ENCODE results near the gene PRPF6. TPM values are rescaled to one million over a fixed set of nuclear protein-coding genes. Genes with fewer than 3 reads are reported as not detected.

Gene PRPF6
- polyA plus RNA-seq, 2 of the 4 experiments (the other 2 are of a cell fraction), result 42.8 to 47.2 TPM

DNA sequence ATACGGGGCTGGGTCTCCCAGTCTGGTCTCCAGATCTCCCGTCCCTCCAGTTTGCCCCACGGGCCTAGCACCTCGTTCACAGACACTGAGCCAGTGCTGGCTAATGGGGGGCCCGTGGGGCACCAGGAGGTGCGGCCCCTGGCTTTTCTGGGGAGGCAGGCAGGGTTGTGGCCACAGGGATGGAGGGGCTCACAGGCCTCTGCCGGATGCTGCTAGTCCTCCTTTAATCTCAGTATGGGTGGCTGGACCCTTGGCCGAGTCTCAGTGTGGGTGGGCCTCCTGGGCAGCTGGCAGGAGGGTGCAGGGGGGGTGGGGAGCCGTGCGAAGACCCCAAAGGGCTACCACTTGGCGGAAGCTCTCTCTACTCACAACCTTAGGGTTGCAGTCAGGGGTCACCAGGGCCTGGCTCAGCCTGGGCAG is 70.1 kb downstream of the PRPF6 start (continued):
- TF ChIP-seq REST (IDR thresholded peaks at IDR 0.05) (no peak), FOXS1 (CRISPR knock-in tag; IDR thresholded peaks at IDR 0.05) (no peak), GATA3 (IDR thresholded peaks at IDR 0.05; ENCODE audit: borderline replicate concordance) (no peak)
- TF ChIP-seq, protein P1, sequence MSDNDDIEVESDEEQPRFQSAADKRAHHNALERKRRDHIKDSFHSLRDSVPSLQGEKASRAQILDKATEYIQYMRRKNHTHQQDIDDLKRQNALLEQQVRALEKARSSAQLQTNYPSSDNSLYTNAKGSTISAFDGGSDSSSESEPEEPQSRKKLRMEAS (IDR thresholded peaks at IDR 0.05), result no peak

GRCh38 chr20:64051561-64052325 is 70.8 kb downstream of the PRPF6 start:
- peak overlapping the region in 1 of 2 experiments; percentile 52; a peak in 2 of 6 replicates for H3K27ac ChIP-seq
- WGBS (ENCODE audit: missing lambda C conversion rate), result 60% methylated on average over 14 of the region's 15 CpGs
- no peak for TF ChIP-seq REST (IDR thresholded peaks at IDR 0.05)
- no peak for TF ChIP-seq MAZ (IDR thresholded peaks at IDR 0.05; ENCODE audit: borderline replicate concordance, low read depth, low read length)
- TF ChIP-seq MYC (IDR thresholded peaks at IDR 0.05; ENCODE audit: borderline replicate concordance, low read length), result no peak
- TF ChIP-seq HDAC2 (IDR thresholded peaks at IDR 0.05), result no peak
- TF ChIP-seq BHLHE40 (IDR thresholded peaks at IDR 0.05; ENCODE audit: low read depth, low read length), result no peak
- no peak for TF ChIP-seq SMC3 (IDR thresholded peaks at IDR 0.05)
- DNase-seq (ENCODE audit: low read depth in 1 of 2, low spot score in 1 of 2) (no peak), FAIRE-seq (no peak), ATAC-seq (peak in 1 of 2 experiments; percentile 25; a peak in 2 of 6 replicates)
- H3K4me3 ChIP-seq, result no peak overlapping the region
- H3K9me3 ChIP-seq, result no peaks in the 10 kb centered on the region
- POLR2A ChIA-PET, result interaction anchor here (6.5 kb wide), 1 partner anchor 11 kb away, joined by 29 read pairs; the partner anchor contains the start of gene TCEA2
- H3K4me1 ChIP-seq, result peaks cover 45% of the 10 kb centered on the region
- CTCF ChIA-PET, result interaction anchor here (1.0 to 6.1 kb wide), 6 partner anchors 8 to 77 kb away, joined by 3 to 85 read pairs (median 10); partner anchors contain the start of gene TCEA2
- H3K4me2 ChIP-seq, result no peak overlapping the region

DNA sequence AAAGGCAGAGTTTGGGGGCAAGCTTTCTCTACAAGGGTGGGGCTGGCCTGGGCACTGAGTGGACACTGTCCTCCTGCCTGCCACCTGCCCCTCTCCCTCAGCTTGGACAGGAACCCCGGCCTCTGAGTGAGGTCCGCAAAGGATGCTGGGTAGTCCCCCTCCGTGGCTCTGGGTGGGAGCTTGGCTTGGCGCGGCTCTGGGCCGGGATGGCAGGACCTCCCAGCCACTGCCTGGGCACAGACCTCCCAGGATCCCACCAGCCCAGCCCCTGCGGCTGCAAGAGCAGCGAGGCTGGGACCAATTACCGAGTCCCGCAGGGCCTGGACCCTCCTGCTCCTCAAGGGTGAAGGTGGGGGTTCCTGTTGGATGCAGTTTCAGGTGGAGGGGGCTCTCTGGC is 71.4 kb downstream of the PRPF6 start:
- POLR2A ChIA-PET, result interaction anchor here (6.5 kb wide), 1 partner anchor 10 kb away, joined by 29 read pairs; the partner anchor contains the start of gene TCEA2
- ATAC-seq (no peak), DNase-seq (ENCODE audit: low read depth in 1 of 2, low spot score in 1 of 2) (no peak), FAIRE-seq (no peak)
- Histone ChIP-seq H3K27ac (peak overlapping the region in 1 of 2 experiments; percentile 52; a peak in 2 of 6 replicates), H3K4me2 (no peak overlapping the region), H3K9me3 (no peaks in the 10 kb centered on the region), H3K4me1 (peaks cover 46% of the 10 kb centered on the region), H3K4me3 (no peak overlapping the region)
- CTCF ChIA-PET, result interaction anchor here (0.8 to 6.1 kb wide), 8 partner anchors 10 to 514 kb away, joined by 3 to 85 read pairs (median 4); partner anchors contain the start of genes RGS19 and TCEA2
- 97% methylated on average over 5 of the region's 10 CpGs for WGBS (ENCODE audit: missing lambda C conversion rate)
- TF ChIP-seq RARB (CRISPR knock-in tag; IDR thresholded peaks at IDR 0.05) (no peak), CHD2 (IDR thresholded peaks at IDR 0.05; ENCODE audit: low read length, partially characterized antibody) (no peak), ZC3H11A (IDR thresholded peaks at IDR 0.05) (no peak)
